ENCODE data around the gene RABGGTA.

The RABGGTA gene

DNA sequence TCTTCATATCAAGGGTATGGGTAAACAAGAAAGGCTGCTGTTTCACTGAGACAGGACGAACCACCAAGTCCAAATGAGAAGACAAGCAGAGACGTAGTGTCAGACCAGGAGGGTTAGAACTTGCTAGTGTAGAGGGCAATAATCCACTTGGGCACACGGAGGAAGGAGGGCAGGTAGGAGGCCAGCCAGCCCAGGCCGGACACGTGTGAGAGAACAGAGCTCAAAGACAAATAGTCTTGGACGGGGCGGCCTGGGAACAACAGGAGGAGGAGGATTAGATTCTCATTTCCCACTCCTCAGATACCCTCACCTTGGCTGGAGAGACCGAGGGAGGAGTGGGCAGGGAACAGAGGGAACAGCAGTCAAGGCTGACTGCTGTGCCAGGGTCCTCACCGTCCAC lies 19.3 kb upstream of the RABGGTA start:
- no peak overlapping the region for H3K4me3 ChIP-seq (ENCODE audit: low read depth, low read length)
- TF ChIP-seq, protein P1, sequence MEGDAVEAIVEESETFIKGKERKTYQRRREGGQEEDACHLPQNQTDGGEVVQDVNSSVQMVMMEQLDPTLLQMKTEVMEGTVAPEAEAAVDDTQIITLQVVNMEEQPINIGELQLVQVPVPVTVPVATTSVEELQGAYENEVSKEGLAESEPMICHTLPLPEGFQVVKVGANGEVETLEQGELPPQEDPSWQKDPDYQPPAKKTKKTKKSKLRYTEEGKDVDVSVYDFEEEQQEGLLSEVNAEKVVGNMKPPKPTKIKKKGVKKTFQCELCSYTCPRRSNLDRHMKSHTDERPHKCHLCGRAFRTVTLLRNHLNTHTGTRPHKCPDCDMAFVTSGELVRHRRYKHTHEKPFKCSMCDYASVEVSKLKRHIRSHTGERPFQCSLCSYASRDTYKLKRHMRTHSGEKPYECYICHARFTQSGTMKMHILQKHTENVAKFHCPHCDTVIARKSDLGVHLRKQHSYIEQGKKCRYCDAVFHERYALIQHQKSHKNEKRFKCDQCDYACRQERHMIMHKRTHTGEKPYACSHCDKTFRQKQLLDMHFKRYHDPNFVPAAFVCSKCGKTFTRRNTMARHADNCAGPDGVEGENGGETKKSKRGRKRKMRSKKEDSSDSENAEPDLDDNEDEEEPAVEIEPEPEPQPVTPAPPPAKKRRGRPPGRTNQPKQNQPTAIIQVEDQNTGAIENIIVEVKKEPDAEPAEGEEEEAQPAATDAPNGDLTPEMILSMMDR (IDR thresholded peaks at IDR 0.05; ENCODE audit: low read depth, low read length): no peak

DNA sequence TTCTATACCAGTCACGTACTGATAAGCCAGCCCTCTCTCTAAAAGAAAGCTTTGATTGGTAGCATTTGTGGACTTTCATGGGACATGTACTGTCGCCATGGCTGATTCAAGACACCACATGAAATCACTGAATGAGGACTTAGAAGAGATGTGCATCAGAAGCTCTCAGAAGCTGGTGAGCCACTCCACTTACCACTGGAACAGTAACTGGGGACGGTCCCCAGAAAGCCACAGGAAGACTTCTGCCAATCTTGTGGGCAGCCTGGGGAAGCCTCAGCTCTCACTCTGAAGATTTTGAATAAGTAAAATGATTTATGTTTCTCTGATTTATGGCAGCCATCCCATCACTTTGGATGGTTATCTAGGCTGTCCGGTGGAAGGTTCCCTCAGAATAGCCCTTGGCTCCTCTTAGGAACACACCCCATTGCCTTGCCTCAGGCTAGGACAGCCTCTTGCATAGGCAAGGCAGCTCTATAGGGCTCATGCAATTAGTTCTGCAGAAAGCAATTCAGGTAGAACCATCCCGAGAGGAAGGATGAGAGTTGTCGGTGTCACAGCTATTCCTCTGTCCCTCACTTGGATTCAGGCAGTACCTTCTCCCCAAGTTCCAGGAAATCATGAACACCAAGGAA lies 18.4 kb upstream of the RABGGTA start:
- no peak overlapping the region for H3K4me3 ChIP-seq (ENCODE audit: low read depth, low read length)
- TF ChIP-seq, protein P1 (IDR thresholded peaks at IDR 0.05; ENCODE audit: low read depth, low read length): no peak

DNA sequence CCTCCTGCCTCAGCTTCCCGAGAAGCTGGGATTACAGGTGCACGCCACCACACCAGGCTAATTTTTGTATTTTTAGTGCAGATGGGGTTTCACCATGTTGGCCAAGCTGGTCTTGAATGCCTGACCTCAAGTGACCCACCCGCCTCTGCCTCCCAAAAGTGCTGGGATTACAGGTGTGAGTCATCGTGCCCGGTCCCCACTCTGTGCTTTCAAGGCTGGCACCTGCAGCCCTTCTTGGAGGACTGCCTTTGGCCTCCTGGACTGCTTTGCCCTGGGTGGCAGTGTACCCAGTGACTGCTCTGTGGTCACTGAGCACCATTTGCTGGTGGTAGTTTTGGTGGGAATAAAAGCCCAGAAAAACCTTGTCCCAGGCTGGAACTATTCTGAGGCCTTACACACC lies 15.6 kb upstream of the RABGGTA start:
- TF ChIP-seq, protein P1 (IDR thresholded peaks at IDR 0.05; ENCODE audit: low read depth, low read length): no peak
- no peak overlapping the region for H3K4me3 ChIP-seq (ENCODE audit: low read depth, low read length)

DNA sequence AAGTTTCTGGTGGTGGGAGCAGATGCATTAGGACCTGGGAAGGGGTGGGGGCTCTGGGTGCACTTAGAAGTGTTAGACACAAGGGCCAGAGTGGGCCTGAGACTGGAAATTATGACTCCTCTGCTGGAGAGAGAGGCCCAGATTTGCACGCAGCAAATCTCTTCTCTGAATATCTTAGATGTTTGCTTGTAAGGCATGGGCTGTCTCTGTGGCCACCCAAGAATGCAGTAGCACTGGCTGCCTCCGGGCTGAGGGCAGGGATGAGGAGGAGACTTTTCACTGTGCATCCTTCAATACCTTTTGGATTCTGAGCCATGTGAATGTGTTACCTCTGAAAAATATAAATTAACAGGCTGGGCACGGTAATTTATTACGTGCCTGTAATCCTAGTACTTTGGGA lies 14.0 kb upstream of the RABGGTA start:
- TF ChIP-seq, protein P1 (IDR thresholded peaks at IDR 0.05; ENCODE audit: low read depth, low read length): no peak
- H3K4me3 ChIP-seq (ENCODE audit: low read depth, low read length): no peak overlapping the region

DNA sequence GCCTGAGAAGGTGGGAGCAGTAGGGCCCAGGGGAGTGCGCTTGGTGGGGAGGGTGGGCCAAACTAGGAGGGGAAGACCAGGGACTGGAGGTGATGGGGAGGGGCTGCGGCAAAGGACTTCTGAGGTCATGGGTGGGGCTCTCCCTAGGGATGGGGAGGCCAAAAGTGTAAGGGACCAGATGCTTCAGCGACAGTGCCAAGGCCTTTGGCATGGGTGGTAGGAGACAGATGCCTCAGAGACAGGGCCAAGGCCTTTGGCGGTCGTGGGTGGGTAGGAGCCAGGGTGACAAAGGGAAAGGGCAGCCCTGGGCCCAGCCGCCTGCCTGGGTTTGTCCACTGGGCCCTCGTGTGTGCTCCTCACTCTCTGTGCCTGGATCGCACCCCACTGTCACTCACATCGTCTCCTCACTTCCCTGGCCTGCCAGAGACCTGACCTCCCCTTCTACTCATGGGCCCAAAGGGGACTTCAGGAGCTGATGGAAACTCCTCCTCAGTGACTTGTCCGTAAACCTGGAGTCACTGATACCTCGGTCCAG lies 13.2 kb upstream of the RABGGTA start:
- TF ChIP-seq, protein P1 (IDR thresholded peaks at IDR 0.05; ENCODE audit: low read depth, low read length): no peak
- H3K4me3 ChIP-seq (ENCODE audit: low read depth, low read length): no peak overlapping the region

DNA sequence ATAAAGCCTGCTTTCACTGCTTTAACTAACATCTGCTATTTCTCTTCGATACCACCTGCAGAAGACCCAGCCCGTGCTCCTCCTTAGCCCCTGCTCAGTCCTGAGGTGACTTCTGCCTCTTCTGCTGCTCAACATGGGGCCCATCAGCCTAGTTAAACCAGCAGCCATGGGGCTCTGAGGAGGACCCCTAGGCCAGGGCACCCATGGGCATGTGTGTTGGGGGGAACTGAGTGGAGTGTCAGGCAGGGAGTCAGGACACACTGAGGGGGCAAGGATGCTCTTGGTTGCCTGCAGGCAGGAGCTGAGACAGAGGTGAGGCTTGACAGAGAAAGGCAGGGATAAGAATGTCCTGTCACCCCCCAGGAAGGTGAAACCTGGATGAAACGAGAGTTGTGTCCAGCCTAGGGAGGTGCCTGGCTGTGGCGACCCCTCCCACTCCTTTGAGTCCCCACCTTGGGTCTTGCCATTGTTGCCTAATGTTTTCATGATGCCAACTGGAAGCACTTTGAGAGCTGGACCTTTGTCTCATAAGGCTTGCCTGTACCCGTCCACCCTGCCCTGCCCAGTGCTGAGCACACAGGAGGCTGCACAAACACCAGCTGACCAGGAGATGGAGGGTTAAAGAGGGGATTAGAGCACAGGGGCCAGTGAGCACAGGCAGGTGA lies 12.5 kb upstream of the RABGGTA start:
- H3K4me3 ChIP-seq (ENCODE audit: low read depth, low read length): no peak overlapping the region
- TF ChIP-seq, protein P1 (IDR thresholded peaks at IDR 0.05; ENCODE audit: low read depth, low read length): no peak

DNA sequence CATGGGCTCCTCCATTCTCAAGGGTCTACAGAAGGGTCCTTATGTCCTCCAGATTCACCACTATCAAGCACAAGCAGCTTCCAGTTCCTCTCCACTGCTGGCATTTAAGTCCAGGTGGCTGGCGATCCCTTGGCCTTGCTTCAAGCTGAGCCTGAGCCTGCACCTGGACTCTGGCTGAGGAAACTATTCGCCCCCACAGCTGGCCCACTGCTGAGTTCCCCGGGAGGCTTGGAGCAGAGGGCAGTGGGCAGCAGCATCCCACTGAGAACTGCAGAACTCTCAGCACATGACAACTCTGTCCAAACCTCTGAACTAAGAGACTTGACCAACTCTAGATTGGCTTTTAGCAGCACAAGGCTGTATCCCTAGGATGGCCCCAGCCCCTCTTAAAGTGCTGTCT lies 11.3 kb upstream of the RABGGTA start:
- no peak overlapping the region for H3K4me3 ChIP-seq (ENCODE audit: low read depth, low read length)
- TF ChIP-seq, protein P1 (IDR thresholded peaks at IDR 0.05; ENCODE audit: low read depth, low read length): no peak

Measured in WI38 (cell line).